KMS-11 (cell line): ENCODE data around the gene C1orf52.

Experiments
- H2AFZ ChIP-seq: fragments of 200-600 bp; sonication (generic); 2 replicates; pipeline ENCODE4 v1.6.1; 2016; ENCODE audit warnings: antibody characterized with exemption, mixed run types, low read depth
- H3K27ac ChIP-seq: fragments of 200-600 bp; sonication (generic); 2 replicates; pipeline ENCODE4 v1.6.1; 2016; ENCODE audit warnings: mild to moderate bottlenecking, mixed run types
- H3K27me3 ChIP-seq: fragments of 200-600 bp; sonication (generic); 2 replicates; pipeline ENCODE4 v1.6.1; 2017; ENCODE audit warnings: mild to moderate bottlenecking, low read depth, mixed run types, moderate library complexity; ENCODE audit not compliant: insufficient read depth
- H3K36me3 ChIP-seq: fragments of 200-600 bp; sonication (generic); 2 replicates; pipeline ENCODE4 v1.6.1; 2017; ENCODE audit warnings: mild to moderate bottlenecking, mixed run types; ENCODE audit not compliant: insufficient read depth
- H3K4me1 ChIP-seq: fragments of 200-600 bp; sonication (generic); 2 replicates; pipeline ENCODE4 v1.6.1; 2016; ENCODE audit warnings: mild to moderate bottlenecking, low read depth, mixed run types; ENCODE audit not compliant: poor library complexity, severe bottlenecking
- H3K4me2 ChIP-seq: fragments of 200-600 bp; sonication (generic); 2 replicates; pipeline ENCODE4 v1.7.0; 2016; ENCODE audit warnings: mild to moderate bottlenecking, mixed run types
- H3K4me3 ChIP-seq: fragments of 200-600 bp; sonication (generic); IDR thresholded peaks from 2 replicates; pipeline ENCODE4 v1.6.1; 2017; ENCODE audit warnings: low read depth, low read length, mixed read lengths; ENCODE audit not compliant: insufficient read depth
- H3K79me2 ChIP-seq: fragments of 200-600 bp; sonication (generic); 2 replicates; pipeline ENCODE4 v1.6.1; 2016; ENCODE audit warnings: low read depth, mixed run types; ENCODE audit not compliant: insufficient read depth
- H3K9ac ChIP-seq: fragments of 200-600 bp; sonication (generic); 2 replicates; pipeline ENCODE4 v1.6.1; 2016; ENCODE audit warnings: mild to moderate bottlenecking, mixed run types
- H4K20me1 ChIP-seq: fragments of 200-600 bp; sonication (generic); 2 replicates; pipeline ENCODE4 v1.6.1; 2016; ENCODE audit warnings: mild to moderate bottlenecking, mixed run types; ENCODE audit not compliant: insufficient read depth
- CTCF ChIP-seq: fragments of 200-600 bp; sonication (generic); conservative IDR thresholded peaks from 2 replicates; pipeline ENCODE4 v1.6.1; 2017; ENCODE audit warnings: low read depth, mild to moderate bottlenecking, antibody characterized with exemption, low read length, moderate library complexity, mixed read lengths

The C1orf52 gene

GRCh38 chr1:85229574-85230097 is 29.8 kb downstream of the C1orf52 start:
- Histone ChIP-seq H2AFZ (no peak overlapping the region), H3K4me1 (no peaks in the 10 kb centered on the region), H3K79me2 (no peaks in the 10 kb centered on the region), H3K4me3 (no peak overlapping the region), H3K27me3 (no peaks in the 10 kb centered on the region), H4K20me1 (no peaks in the 10 kb centered on the region), H3K36me3 (no peaks in the 10 kb centered on the region), H3K27ac (no peak overlapping the region), H3K4me2 (no peak overlapping the region), H3K9ac (no peak overlapping the region)
- TF ChIP-seq CTCF: no peak

GRCh38 chr1:85228972-85229371 is 30.5 kb downstream of the C1orf52 start:
- no peak overlapping the region for H3K4me2 ChIP-seq
- TF ChIP-seq CTCF: no peak
- no peaks in the 10 kb centered on the region for H3K79me2 ChIP-seq
- H3K4me3 ChIP-seq: no peak overlapping the region
- no peaks in the 10 kb centered on the region for H3K36me3 ChIP-seq
- no peaks in the 10 kb centered on the region for H4K20me1 ChIP-seq
- no peak overlapping the region for H2AFZ ChIP-seq
- H3K4me1 ChIP-seq: no peaks in the 10 kb centered on the region
- no peak overlapping the region for H3K27ac ChIP-seq
- H3K27me3 ChIP-seq: no peaks in the 10 kb centered on the region
- no peak overlapping the region for H3K9ac ChIP-seq

GRCh38 chr1:85225624-85226380 is 33.7 kb downstream of the C1orf52 start:
- no peak overlapping the region for H3K9ac ChIP-seq
- no peaks in the 10 kb centered on the region for H3K4me1 ChIP-seq
- no peak overlapping the region for H3K27ac ChIP-seq

More at GRCh38 chr1:85225624-85226380, 33.7 kb downstream of the C1orf52 start:
- Histone ChIP-seq H2AFZ (no peak overlapping the region), H3K27me3 (no peaks in the 10 kb centered on the region), H3K4me3 (no peak overlapping the region), H3K79me2 (no peaks in the 10 kb centered on the region), H3K36me3 (no peaks in the 10 kb centered on the region), H3K4me2 (no peak overlapping the region), H4K20me1 (no peaks in the 10 kb centered on the region)
- TF ChIP-seq CTCF: no peak
